RWPE1 (cell line): ENCODE data around the gene ARL16.

Experiments used
- CTCF ChIA-PET: fragments of 350-600 bp; sonication (Branson Sonifier 250); formaldehyde crosslinking; extraction: SDS; loops from one replicate; lab custom pipeline; 2021; lab: Yijun Ruan, JAX
- POLR2A ChIA-PET: fragments of 400-600 bp; formaldehyde crosslinking; extraction: SDS; loops from one replicate; lab custom pipeline; 2020; ENCODE audit warnings: antibody characterized with exemption; ENCODE audit not compliant: low non-redundant PET; lab: Yijun Ruan, JAX
- DNase-seq: peaks from one replicate; pipeline ENCODE4 v3.0.0; 2012; ENCODE audit warnings: low spot score
- H3K27ac ChIP-seq: fragments of 450-650 bp; 2 replicates; pipeline ENCODE4 v1.5.1; 2017
- CTCF ChIP-seq: fragments of 450-650 bp; conservative IDR thresholded peaks from 2 replicates; pipeline ENCODE4 v1.5.1; 2017; ENCODE audit warnings: low read depth, mild to moderate bottlenecking

Gene ARL16

GRCh38 chr17:81684442-81684911 is 880 bp upstream of the ARL16 start:
- CTCF ChIA-PET = interaction anchor here (0.9 kb wide), 1 partner anchor 17 kb away, joined by 3 read pairs; no protein-coding TSS in a partner anchor
- peak overlapping the region; percentile 91 for H3K27ac ChIP-seq
- no peak for DNase-seq
- POLR2A ChIA-PET = interaction anchor here (1.0 to 1.3 kb wide), 2 partner anchors 11 to 19 kb away, joined by 3 to 6 read pairs; partner anchors contain the start of gene MRPL12
- no peak for TF ChIP-seq CTCF

GRCh38 chr17:81683208-81683583 is 401 bp downstream of the ARL16 start:
- H3K27ac ChIP-seq = peak overlapping the region; percentile 91
- peak; percentile 23 for DNase-seq
- POLR2A ChIA-PET = interaction anchor here (1.2 kb wide), 1 partner anchor 16 kb away, joined by 5 read pairs; the partner anchor contains the start of gene CCDC137
- no peak for TF ChIP-seq CTCF
- CTCF ChIA-PET = interaction anchor here (0.6 to 1.3 kb wide), 2 partner anchors 19 to 150 kb away, joined by 3 to 6 read pairs; partner anchors contain the start of gene MCRIP1

- TF ChIP-seq CTCF = no peak
- POLR2A ChIA-PET = interaction anchor here (1.2 kb wide), 1 partner anchor 16 kb away, joined by 5 read pairs; the partner anchor contains the start of gene CCDC137
- peak overlapping the region; percentile 91 for H3K27ac ChIP-seq
- CTCF ChIA-PET = interaction anchor here (1.3 kb wide), 1 partner anchor 19 kb away, joined by 6 read pairs; no protein-coding TSS in a partner anchor
- no peak for DNase-seq
Observed at GRCh38 chr17:81682565-81683207, 911 bp downstream of the ARL16 start.

- no peak for TF ChIP-seq CTCF
- H3K27ac ChIP-seq = peak overlapping the region; percentile 91
- POLR2A ChIA-PET = interaction anchor here (0.6 kb wide), 1 partner anchor 23 kb away, joined by 3 read pairs; no protein-coding TSS in a partner anchor
- no peak for DNase-seq
- CTCF ChIA-PET = no interaction called here
Observed at GRCh38 chr17:81681672-81682071, 1.9 kb downstream of the ARL16 start.

GRCh38 chr17:81680150-81680549 is 3.4 kb downstream of the ARL16 start:
- TF ChIP-seq CTCF = no peak
- ChIA-PET POLR2A (no interaction called here), CTCF (no interaction called here)
- H3K27ac ChIP-seq = peak overlapping the region; percentile 53
- no peak for DNase-seq

- DNase-seq = no peak
- TF ChIP-seq CTCF = no peak
- peak overlapping the region; percentile 30 for H3K27ac ChIP-seq
- ChIA-PET POLR2A (no interaction called here), CTCF (interaction anchor here (0.7 kb wide), 1 partner anchor 10 kb away, joined by 4 read pairs; the partner anchor contains the start of gene CCDC137)
Observed at GRCh38 chr17:81676906-81677305, 6.7 kb downstream of the ARL16 start.
